ENCODE results near the gene GUCY1B1.
"Not testable (repeated sequence)": the region's sequence is repeated elsewhere in the genome, so short reads cannot be mapped to it uniquely, and the experiment has no call there.

GUCY1B1 gene

GRCh38 chr4:155762334-155762733 lies 3.5 kb downstream of the GUCY1B1 start:
- no peak for DNase-seq

- no peak for DNase-seq
These were observed 4.7 kb downstream of the GUCY1B1 start for GRCh38 chr4:155763551-155763950.

GRCh38 chr4:155765149-155765548 lies 6.3 kb downstream of the GUCY1B1 start:
- no peak for DNase-seq

GRCh38 chr4:155766622-155767021 lies 7.8 kb downstream of the GUCY1B1 start:
- DNase-seq = peak in 1 of 2 experiments; percentile 22

- DNase-seq = no peak
These were observed 9.5 kb downstream of the GUCY1B1 start for GRCh38 chr4:155768370-155768769.

GRCh38 chr4:155769090-155769489 lies 10.3 kb downstream of the GUCY1B1 start:
- no peak for DNase-seq

- DNase-seq = no peak
These were observed 13.8 kb downstream of the GUCY1B1 start for GRCh38 chr4:155772459-155773195.

- no peak for DNase-seq
These were observed 14.5 kb downstream of the GUCY1B1 start for GRCh38 chr4:155773196-155773800.

- no peak for DNase-seq
These were observed 15.2 kb downstream of the GUCY1B1 start for GRCh38 chr4:155774033-155774432.

- DNase-seq = no peak
These were observed 19.3 kb downstream of the GUCY1B1 start for GRCh38 chr4:155777971-155778735.

- no peak for DNase-seq
These were observed 22.0 kb downstream of the GUCY1B1 start for GRCh38 chr4:155780775-155781174.

- DNase-seq = no peak
These were observed 22.5 kb downstream of the GUCY1B1 start for GRCh38 chr4:155781249-155781831.

- no peak for DNase-seq
These were observed 25.8 kb downstream of the GUCY1B1 start for GRCh38 chr4:155784637-155785036.

- DNase-seq = no peak
These were observed 27.0 kb downstream of the GUCY1B1 start for GRCh38 chr4:155785828-155786227.

- DNase-seq = peak; percentile 19 to 44
These were observed 28.4 kb downstream of the GUCY1B1 start for GRCh38 chr4:155787113-155787710.

- DNase-seq = no peak
These were observed 30.6 kb downstream of the GUCY1B1 start for GRCh38 chr4:155789391-155789790.

- DNase-seq = no peak
These were observed 31.2 kb downstream of the GUCY1B1 start for GRCh38 chr4:155789982-155790381.

GRCh38 chr4:155794589-155795236 lies 35.9 kb downstream of the GUCY1B1 start:
- DNase-seq = no peak

- DNase-seq = no peak
These were observed 37.2 kb downstream of the GUCY1B1 start for GRCh38 chr4:155795991-155796390.

GRCh38 chr4:155797581-155797980 lies 38.8 kb downstream of the GUCY1B1 start:
- DNase-seq = not testable (repeated sequence)

- no peak for DNase-seq
These were observed 40.4 kb downstream of the GUCY1B1 start for GRCh38 chr4:155799116-155799793.

GRCh38 chr4:155799794-155800123 lies 40.9 kb downstream of the GUCY1B1 start:
- DNase-seq = no peak

Data from NCI-H524 (cell line).